Body of pancreas (tissue), 4 donors: ENCODE measurements around the gene EPB41L5.

ENCODE experiments used
- CTCF ChIP-seq, 7 experiments: fragments of 450-650 bp in 4 of 7; fragments of 200-600 bp in 3 of 7; sonication (generic) in 3 of 7; IDR thresholded peaks; one replicate each; pipeline ENCODE4 v1.5.1; 2016 to 2019; ENCODE audit warnings: antibody characterized with exemption in 7 of 7
- POLR2A ChIP-seq, 3 donors: fragments of 450-650 bp; IDR thresholded peaks; one replicate each; pipeline ENCODE4 v1.6.1; 2016; ENCODE audit warnings: antibody characterized with exemption in 3 of 3, mild to moderate bottlenecking in 2 of 3

GRCh38 chr2:120066800-120067547 is 54.1 kb downstream of the EPB41L5 start:
- peak in 1 of 7 experiments; percentile 9 for TF ChIP-seq CTCF (IDR thresholded peaks at IDR 0.05)
- TF ChIP-seq POLR2A (IDR thresholded peaks at IDR 0.05) = no peak
